ENCODE measurements around the gene CAPZA1.

CAPZA1 gene

GRCh38 chr1:112711041-112711440, 91.4 kb downstream of the CAPZA1 start:
- DNase-seq (ENCODE audit: insufficient read length, low spot score), result no peak
- TF ChIP-seq, protein P1, sequence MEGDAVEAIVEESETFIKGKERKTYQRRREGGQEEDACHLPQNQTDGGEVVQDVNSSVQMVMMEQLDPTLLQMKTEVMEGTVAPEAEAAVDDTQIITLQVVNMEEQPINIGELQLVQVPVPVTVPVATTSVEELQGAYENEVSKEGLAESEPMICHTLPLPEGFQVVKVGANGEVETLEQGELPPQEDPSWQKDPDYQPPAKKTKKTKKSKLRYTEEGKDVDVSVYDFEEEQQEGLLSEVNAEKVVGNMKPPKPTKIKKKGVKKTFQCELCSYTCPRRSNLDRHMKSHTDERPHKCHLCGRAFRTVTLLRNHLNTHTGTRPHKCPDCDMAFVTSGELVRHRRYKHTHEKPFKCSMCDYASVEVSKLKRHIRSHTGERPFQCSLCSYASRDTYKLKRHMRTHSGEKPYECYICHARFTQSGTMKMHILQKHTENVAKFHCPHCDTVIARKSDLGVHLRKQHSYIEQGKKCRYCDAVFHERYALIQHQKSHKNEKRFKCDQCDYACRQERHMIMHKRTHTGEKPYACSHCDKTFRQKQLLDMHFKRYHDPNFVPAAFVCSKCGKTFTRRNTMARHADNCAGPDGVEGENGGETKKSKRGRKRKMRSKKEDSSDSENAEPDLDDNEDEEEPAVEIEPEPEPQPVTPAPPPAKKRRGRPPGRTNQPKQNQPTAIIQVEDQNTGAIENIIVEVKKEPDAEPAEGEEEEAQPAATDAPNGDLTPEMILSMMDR (IDR thresholded peaks at IDR 0.05; ENCODE audit: insufficient read depth, missing control alignments), result no peak
- no peak for FAIRE-seq

GRCh38 chr1:112711670-112712069, 92.0 kb downstream of the CAPZA1 start:
- no peak for DNase-seq (ENCODE audit: insufficient read length, low spot score)
- TF ChIP-seq, protein P1 (IDR thresholded peaks at IDR 0.05; ENCODE audit: insufficient read depth, missing control alignments), result no peak
- no peak for FAIRE-seq

DNA sequence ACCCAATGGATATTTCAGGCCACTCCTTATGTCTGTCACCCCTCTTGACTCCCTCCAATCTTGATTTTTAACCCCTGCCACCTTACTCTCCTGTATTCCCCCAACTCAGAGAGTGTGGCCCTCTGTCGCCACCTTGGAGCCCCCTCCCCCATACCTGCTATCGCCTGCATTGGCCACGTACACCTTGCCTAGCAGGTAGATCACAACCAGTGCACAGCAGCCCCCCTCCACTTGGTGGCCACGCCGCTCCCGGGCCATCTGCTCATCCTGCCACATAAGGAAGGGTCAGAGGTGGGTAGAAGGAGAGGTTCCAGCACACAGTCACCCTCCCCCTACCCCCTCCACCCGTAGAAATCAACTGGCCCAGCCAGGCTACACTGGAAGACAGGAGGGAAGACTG, 92.6 kb downstream of the CAPZA1 start:
- TF ChIP-seq, protein P1 (IDR thresholded peaks at IDR 0.05; ENCODE audit: insufficient read depth, missing control alignments), result no peak
- no peak for FAIRE-seq
- no peak for DNase-seq (ENCODE audit: insufficient read length, low spot score)

DNA sequence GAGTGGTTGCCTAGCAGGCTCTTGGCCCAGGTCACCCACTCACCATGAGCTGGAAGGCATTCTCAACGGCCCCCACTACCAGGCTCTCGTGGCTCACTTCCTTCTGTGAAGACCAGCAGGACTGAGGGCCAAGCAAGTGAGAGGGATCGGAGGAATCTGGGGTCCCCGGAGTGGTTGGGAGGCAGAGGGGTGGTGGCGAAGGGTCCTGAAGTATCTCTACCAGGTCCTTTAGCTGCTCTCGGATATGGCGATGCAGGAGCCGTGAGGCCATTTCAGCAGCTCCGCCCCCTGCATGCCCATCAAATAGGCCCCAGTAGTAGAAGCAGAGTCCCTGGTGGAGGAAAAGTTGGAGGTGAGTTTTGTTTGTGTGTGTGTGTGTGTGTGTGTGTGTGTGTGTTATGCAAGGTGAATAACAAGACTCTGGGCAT, 93.1 kb downstream of the CAPZA1 start:
- no peak for FAIRE-seq
- DNase-seq (ENCODE audit: insufficient read length, low spot score), result no peak
- TF ChIP-seq, protein P1 (IDR thresholded peaks at IDR 0.05; ENCODE audit: insufficient read depth, missing control alignments), result no peak

- FAIRE-seq (no peak), DNase-seq (ENCODE audit: insufficient read length, low spot score) (no peak)
- TF ChIP-seq, protein P1 (IDR thresholded peaks at IDR 0.05; ENCODE audit: insufficient read depth, missing control alignments), result no peak
These were observed 94.1 kb downstream of the CAPZA1 start for GRCh38 chr1:112713466-112714312.

GRCh38 chr1:112714313-112715263, 95.0 kb downstream of the CAPZA1 start:
- DNase-seq (ENCODE audit: insufficient read length, low spot score) (no peak), FAIRE-seq (no peak)
- TF ChIP-seq, protein P1 (IDR thresholded peaks at IDR 0.05; ENCODE audit: insufficient read depth, missing control alignments), result no peak
